ENCODE results near the gene FAM193A.

- TF ChIP-seq, protein P1, sequence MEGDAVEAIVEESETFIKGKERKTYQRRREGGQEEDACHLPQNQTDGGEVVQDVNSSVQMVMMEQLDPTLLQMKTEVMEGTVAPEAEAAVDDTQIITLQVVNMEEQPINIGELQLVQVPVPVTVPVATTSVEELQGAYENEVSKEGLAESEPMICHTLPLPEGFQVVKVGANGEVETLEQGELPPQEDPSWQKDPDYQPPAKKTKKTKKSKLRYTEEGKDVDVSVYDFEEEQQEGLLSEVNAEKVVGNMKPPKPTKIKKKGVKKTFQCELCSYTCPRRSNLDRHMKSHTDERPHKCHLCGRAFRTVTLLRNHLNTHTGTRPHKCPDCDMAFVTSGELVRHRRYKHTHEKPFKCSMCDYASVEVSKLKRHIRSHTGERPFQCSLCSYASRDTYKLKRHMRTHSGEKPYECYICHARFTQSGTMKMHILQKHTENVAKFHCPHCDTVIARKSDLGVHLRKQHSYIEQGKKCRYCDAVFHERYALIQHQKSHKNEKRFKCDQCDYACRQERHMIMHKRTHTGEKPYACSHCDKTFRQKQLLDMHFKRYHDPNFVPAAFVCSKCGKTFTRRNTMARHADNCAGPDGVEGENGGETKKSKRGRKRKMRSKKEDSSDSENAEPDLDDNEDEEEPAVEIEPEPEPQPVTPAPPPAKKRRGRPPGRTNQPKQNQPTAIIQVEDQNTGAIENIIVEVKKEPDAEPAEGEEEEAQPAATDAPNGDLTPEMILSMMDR (IDR thresholded peaks at IDR 0.05): no peak
- TF ChIP-seq POLR2A (IDR thresholded peaks at IDR 0.05): no peak
These were observed 185.6 kb downstream of the FAM193A start for GRCh38 chr4:2722033-2722432.
